HTERT RPE-1 (cell line): ENCODE measurements around the gene SPRED2.

Experiments
- in situ Hi-C: fragments of 300-500 bp; cut with MboI; formaldehyde crosslinking; loops from 4 replicates; pipeline ENCODE4 v1.14.3; 2020; ENCODE audit warnings: low sequenced_read_pairs

Gene SPRED2

GRCh38 chr2:65388051-65388531 lies 44.3 kb downstream of the SPRED2 start:
- in situ Hi-C loops, result no loop called here

GRCh38 chr2:65386989-65387388 lies 45.4 kb downstream of the SPRED2 start:
- in situ Hi-C loops, result no loop called here

- in situ Hi-C loops, result no loop called here
Observed at GRCh38 chr2:65386344-65386743, 46.1 kb downstream of the SPRED2 start.

GRCh38 chr2:65383541-65384488 lies 48.6 kb downstream of the SPRED2 start:
- in situ Hi-C loops, result no loop called here

- in situ Hi-C loops, result no loop called here
Observed at GRCh38 chr2:65382776-65383357, 49.5 kb downstream of the SPRED2 start.

GRCh38 chr2:65382323-65382722 lies 50.1 kb downstream of the SPRED2 start:
- in situ Hi-C loops, result no loop called here

- in situ Hi-C loops, result no loop called here
Observed at GRCh38 chr2:65381607-65382051, 50.8 kb downstream of the SPRED2 start.

- in situ Hi-C loops, result no loop called here
Observed at GRCh38 chr2:65380255-65380654, 52.1 kb downstream of the SPRED2 start.

GRCh38 chr2:65379721-65380171 lies 52.7 kb downstream of the SPRED2 start:
- in situ Hi-C loops, result no loop called here

GRCh38 chr2:65379223-65379622 lies 53.2 kb downstream of the SPRED2 start:
- in situ Hi-C loops, result no loop called here

GRCh38 chr2:65378290-65378689 lies 54.1 kb downstream of the SPRED2 start:
- in situ Hi-C loops, result no loop called here

GRCh38 chr2:65377556-65378192 lies 54.7 kb downstream of the SPRED2 start:
- in situ Hi-C loops, result no loop called here

GRCh38 chr2:65375723-65376122 lies 56.7 kb downstream of the SPRED2 start:
- in situ Hi-C loops, result no loop called here

GRCh38 chr2:65374999-65375398 lies 57.4 kb downstream of the SPRED2 start:
- in situ Hi-C loops, result no loop called here

- in situ Hi-C loops, result no loop called here
Observed at GRCh38 chr2:65374575-65374974, 57.8 kb downstream of the SPRED2 start.

- in situ Hi-C loops, result no loop called here
Observed at GRCh38 chr2:65373365-65373918, 59.0 kb downstream of the SPRED2 start.

GRCh38 chr2:65372619-65373018 lies 59.8 kb downstream of the SPRED2 start:
- in situ Hi-C loops, result no loop called here

GRCh38 chr2:65371074-65371434 lies 61.3 kb downstream of the SPRED2 start:
- in situ Hi-C loops, result no loop called here

GRCh38 chr2:65370387-65371073 lies 61.9 kb downstream of the SPRED2 start:
- in situ Hi-C loops, result no loop called here

GRCh38 chr2:65369980-65370379 lies 62.4 kb downstream of the SPRED2 start:
- in situ Hi-C loops, result no loop called here

GRCh38 chr2:65369574-65369973 lies 62.8 kb downstream of the SPRED2 start:
- in situ Hi-C loops, result no loop called here
